Fibroblast of gingiva (primary cell): ENCODE measurements around the gene GK2.

Experiments used
- DNase-seq: peaks from one replicate; pipeline ENCODE4 v3.0.0-alpha.2; 2011; ENCODE audit warnings: low read depth

GK2 gene

DNA sequence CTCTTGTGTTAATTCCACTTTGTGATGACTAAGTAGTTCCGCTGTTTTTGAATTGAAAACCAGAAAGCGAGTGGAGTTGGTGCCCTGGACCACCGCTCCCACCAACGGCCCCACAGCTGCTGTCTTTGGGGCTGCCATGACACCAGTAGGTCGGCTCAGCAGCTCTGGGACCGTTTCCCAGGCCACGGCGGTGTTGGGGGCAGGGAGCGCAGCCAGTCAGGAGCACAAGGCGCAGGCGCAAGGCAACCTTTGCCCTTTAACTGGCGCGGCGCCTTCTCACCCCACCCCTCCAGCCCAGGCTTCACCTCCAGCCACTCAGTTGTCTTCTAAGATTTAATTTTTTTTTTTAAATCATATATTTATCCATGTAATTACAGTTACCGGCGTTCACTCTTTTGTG lies at the start of gene GK2:
Gene GK2 (minus strand): TSS at position 166 of the 400 bp plus-strand sequence. CDS start 28 bp downstream, at position 138.
- DNase-seq, result no peak

DNA sequence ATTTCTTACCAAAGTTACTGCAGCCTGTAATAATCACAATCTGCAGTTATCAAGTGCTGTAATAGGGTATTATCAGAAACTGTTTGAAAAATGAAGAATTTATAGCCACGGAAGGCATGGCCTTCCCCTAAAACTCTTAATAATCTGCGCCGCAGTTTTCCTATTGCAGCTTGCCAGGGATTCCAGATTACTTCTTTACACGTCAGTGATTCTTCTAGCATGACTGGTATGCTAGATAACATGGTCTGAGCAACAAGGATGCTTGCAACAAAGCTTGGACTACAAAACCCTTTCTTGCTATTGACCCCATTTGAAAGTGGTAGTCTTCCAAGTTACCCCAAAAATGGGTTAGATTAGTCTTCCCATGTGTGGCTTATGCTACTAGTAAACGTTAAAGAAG lies 47.2 kb upstream of the GK2 start:
- DNase-seq, result no peak

- DNase-seq, result no peak
These were observed 46.6 kb upstream of the GK2 start for GRCh38 chr4:79454656-79455055.

- DNase-seq, result no peak
These were observed 42.0 kb upstream of the GK2 start for GRCh38 chr4:79450053-79450452.

DNA sequence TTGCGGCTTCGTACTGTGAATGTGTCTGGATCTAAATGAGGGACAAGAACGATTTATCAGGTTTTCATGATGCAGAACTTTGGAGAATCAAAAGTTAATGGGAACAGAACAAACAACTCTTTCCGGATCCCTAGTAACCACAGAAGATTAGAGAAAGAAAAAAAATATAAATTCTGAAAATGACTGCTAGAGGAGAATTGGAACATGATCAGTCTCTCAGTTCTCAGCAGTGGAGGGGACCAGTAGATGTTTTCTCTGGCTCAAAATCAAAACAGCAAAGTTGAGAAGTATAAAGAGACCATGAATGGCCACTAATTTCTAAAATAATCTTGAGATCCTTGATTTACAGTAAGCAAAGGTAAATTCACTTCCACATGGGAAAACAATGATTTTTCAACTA lies 38.1 kb upstream of the GK2 start:
- no peak for DNase-seq

DNA sequence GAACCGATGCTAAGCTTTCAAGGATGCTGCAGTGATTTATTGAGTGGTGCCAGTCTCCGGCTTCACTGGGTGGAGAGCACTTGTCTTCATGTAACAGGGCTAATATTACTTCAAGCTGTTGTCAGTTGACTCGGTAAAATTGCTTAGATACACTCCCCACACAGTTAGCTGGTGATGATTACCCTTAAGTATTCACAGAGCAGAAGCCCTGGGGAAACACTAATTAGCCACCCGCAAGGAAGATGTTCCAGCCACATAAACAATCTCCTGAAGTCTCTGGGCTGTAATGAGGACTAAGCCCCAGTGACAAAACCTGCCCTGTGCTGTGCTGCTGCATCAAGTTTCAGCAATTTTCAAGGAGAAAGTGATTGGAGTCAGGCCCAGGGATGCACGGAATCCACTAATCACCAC lies 37.3 kb upstream of the GK2 start:
- DNase-seq, result peak; percentile 75

GRCh38 chr4:79442422-79442821 lies 34.4 kb upstream of the GK2 start:
- DNase-seq, result peak; percentile 62

DNA sequence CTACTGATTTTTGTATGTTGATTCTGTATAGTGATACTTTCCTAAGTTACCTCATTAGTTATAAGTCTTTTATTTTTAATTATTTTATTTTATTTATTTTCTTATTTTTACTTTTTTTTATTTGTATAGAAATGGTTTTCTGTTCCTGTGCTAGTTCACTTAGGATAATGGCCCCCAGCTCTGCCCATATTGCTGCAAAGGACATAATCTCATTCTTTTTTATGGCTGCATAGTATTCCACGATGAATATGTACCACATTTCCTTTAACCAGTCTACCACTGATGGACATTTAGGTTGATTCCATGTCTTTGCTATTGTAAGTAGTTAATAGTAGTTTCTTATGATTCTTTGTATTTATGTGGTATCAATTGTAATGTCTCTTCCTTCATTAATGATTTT lies 31.5 kb upstream of the GK2 start:
- DNase-seq, result no peak

DNA sequence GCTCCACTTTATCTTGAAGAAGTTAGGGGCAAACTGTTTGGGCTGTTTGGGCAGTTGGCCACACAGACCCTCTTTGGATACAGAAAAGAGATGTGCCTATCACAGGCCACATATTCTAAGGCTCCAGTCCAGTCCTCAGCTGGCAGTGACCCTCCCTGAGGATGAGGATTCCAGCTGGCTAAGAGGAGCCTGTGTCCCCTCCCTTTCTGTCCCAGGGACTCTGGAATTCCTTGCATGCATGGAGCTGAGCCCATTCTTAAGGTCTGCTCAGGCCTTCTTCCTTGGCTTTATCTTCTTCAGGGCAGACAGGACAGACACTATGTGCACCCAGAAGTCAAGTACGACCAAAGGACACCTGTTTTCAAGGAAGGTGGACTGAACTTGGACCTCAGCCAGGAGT lies 23.8 kb upstream of the GK2 start:
- no peak for DNase-seq

GRCh38 chr4:79429113-79429903 lies 21.3 kb upstream of the GK2 start:
- DNase-seq, result no peak

GRCh38 chr4:79426989-79427388 lies 19.0 kb upstream of the GK2 start:
- no peak for DNase-seq

DNA sequence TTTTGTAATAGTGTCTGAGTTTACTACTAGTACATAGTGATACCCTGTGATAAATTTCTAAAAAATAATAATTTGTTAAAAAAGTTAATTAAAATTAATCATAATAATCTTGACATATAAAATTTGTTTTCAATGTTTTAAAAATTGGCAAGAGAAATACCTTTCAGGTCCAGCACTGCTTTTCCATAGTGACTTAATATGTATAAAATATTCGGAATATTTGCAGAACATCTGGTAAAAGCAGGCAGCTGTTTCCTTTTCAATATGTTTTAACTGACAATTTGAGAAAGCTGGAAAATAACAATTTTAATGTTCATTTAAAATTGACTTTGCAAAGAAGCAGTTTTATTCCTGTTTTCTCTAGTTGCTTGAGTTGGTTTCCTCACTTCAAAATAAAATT lies 17.6 kb upstream of the GK2 start:
- no peak for DNase-seq

DNA sequence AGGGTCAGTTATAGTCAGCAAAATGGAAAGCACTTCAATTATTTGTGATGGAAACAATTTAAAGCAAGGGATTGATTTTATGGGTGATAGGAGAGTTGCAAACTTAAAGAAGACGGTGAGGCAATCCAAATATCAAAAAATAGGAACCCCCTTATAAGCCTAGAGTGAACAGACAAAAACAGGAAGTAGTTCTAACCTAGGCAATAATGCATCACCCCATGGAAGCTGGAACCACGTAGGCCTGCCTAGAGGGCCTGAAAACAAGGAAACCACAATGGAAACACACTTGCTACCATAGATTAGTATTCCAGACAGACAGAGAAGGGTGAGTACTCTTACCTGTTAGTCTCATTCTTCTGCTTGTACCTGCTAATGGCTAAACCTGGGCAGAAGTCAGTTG lies 13.5 kb upstream of the GK2 start:
- no peak for DNase-seq

GRCh38 chr4:79413886-79414285 lies 5.9 kb upstream of the GK2 start:
- DNase-seq, result no peak

GRCh38 chr4:79413032-79413885 lies 5.2 kb upstream of the GK2 start:
- DNase-seq, result no peak

DNA sequence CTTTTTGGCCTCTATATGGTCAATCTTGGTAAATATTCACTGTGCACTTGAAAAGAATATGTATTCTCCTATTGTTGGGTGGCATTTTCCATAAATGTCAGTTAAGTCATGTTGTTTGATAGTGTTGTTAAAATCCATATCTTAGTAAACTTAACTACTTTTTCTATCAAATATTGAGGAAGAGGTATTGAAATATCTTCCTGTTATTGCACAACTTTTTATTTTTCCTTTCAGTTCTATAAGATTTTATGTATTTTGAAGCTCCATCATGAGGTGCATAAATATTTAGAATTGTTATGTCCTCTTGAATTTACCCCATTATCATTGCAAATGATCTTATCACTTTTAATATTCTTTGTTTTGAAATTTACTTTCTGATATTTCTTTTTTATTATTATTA lies 3.4 kb downstream of the GK2 start:
- no peak for DNase-seq

DNA sequence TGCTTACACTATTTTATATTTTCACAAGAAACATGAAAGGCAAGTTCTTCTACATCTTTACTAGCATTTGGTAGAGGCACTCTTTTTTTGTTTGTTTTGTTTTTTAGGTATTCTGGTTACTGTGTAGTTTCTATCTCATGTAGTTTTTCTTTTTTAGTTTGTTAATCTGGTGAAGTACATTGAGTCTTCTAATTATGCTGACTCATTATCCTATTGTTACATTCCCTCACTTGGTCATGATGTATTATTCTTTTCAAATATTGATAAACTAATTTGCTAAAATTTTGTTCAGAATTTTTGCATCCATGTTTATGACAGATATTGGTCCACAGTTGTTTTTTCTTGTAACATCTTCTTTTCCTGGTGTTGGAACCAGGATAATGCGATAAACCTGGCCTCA lies 4.7 kb downstream of the GK2 start:
- no peak for DNase-seq

GRCh38 chr4:79402332-79402851 lies 5.6 kb downstream of the GK2 start:
- DNase-seq, result no peak

DNA sequence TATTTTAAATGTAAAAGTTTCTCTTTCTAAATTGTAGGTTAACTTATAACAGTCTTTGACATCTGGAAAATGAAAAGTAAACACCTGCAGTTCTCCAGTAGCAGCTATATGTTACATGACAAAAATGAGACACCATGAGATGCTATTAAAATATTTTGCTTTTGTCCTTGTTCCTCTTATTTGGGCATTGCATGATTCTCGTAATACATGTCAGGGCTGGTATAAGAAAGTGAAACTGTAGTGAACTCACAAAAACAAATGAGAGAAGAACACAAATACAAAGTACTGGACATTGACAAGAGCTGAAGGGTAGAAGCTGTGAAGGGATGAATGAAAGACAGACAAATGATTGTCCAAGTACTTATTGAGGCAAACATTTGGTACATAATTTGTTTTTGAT lies 9.0 kb downstream of the GK2 start:
- DNase-seq, result no peak

DNA sequence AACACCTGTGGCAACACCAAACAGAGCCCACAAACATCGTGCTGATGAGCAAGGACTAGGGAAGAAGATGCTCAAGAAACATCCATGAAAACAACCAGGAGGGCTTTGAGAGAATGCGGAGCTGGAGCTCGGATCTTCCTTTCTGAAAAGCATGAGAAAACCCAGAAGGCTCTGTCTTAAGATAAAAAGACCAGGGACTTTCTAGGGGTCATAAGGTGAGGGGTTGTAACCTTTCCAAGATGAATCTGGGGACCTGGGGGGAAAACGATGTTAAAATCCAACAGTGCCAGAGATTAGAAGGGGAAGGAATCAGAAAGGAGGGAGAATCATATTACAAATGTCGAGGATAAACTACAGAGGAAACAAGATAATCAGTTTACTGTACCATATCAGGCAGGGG lies 10.1 kb downstream of the GK2 start:
- DNase-seq, result no peak

GRCh38 chr4:79396794-79397193 lies 11.2 kb downstream of the GK2 start:
- DNase-seq, result no peak

- DNase-seq, result no peak
These were observed 12.2 kb downstream of the GK2 start for GRCh38 chr4:79395841-79396240.

- DNase-seq, result no peak
These were observed 17.1 kb downstream of the GK2 start for GRCh38 chr4:79390890-79391289.
